ENCODE measurements around the gene BAZ2B.

GRCh38 chr2:159489476-159489875 is 126.9 kb downstream of the BAZ2B start:
- TF ChIP-seq EZH2 (IDR thresholded peaks at IDR 0.05) (no peak), EZH2phosphoT487 (IDR thresholded peaks at IDR 0.05) (no peak)
